NOMO-1 treated with dmso at 0.1 percent for 144 hours (cell line): ENCODE measurements around the gene SPECC1.
"Not testable (repeated sequence)": the region's sequence is repeated elsewhere in the genome, so short reads cannot be mapped to it uniquely, and the experiment has no call there.

Source experiments
- DNase-seq: peaks from one replicate; lab custom pipeline; 2025; ENCODE audit not compliant: unreplicated experiment; lab: John Stamatoyannopoulos, UW

Gene SPECC1

GRCh38 chr17:20066253-20066652 is 57.1 kb downstream of the SPECC1 start:
- DNase-seq, result no peak

- no peak for DNase-seq
Measured at GRCh38 chr17:20067711-20068110, 58.6 kb downstream of the SPECC1 start.

- DNase-seq, result no peak
Measured at GRCh38 chr17:20068445-20068844, 59.3 kb downstream of the SPECC1 start.

GRCh38 chr17:20071824-20072691 is 62.9 kb downstream of the SPECC1 start:
- DNase-seq, result no peak

- no peak for DNase-seq
Measured at GRCh38 chr17:20072692-20072992, 63.5 kb downstream of the SPECC1 start.

GRCh38 chr17:20073055-20073979 is 64.2 kb downstream of the SPECC1 start:
- peak; percentile 84 for DNase-seq

GRCh38 chr17:20074001-20074400 is 64.8 kb downstream of the SPECC1 start:
- no peak for DNase-seq

- peak; percentile 33 for DNase-seq
Measured at GRCh38 chr17:20074489-20074888, 65.3 kb downstream of the SPECC1 start.

- not testable (repeated sequence) for DNase-seq
Measured at GRCh38 chr17:20076137-20076536, 67.0 kb downstream of the SPECC1 start.

- DNase-seq, result no peak
Measured at GRCh38 chr17:20077978-20078685, 69.0 kb downstream of the SPECC1 start.

- no peak for DNase-seq
Measured at GRCh38 chr17:20080513-20080912, 71.4 kb downstream of the SPECC1 start.

- no peak for DNase-seq
Measured at GRCh38 chr17:20083156-20083859, 74.1 kb downstream of the SPECC1 start.

GRCh38 chr17:20084621-20085282 is 75.6 kb downstream of the SPECC1 start:
- no peak for DNase-seq

GRCh38 chr17:20085283-20085845 is 76.2 kb downstream of the SPECC1 start:
- no peak for DNase-seq

- DNase-seq, result no peak
Measured at GRCh38 chr17:20086416-20087076, 77.4 kb downstream of the SPECC1 start.

- DNase-seq, result no peak
Measured at GRCh38 chr17:20087538-20088250, 78.5 kb downstream of the SPECC1 start.

- no peak for DNase-seq
Measured at GRCh38 chr17:20089756-20090547, 80.8 kb downstream of the SPECC1 start.
